CD4-positive, alpha-beta T cell treated with Interleukin-4 for 4 hours (primary cell): ENCODE results near the gene MLKL.

Experiments used
- DNase-seq: peaks from one replicate; pipeline ENCODE4 v3.0.0-alpha.2; 2020

Gene MLKL

DNA sequence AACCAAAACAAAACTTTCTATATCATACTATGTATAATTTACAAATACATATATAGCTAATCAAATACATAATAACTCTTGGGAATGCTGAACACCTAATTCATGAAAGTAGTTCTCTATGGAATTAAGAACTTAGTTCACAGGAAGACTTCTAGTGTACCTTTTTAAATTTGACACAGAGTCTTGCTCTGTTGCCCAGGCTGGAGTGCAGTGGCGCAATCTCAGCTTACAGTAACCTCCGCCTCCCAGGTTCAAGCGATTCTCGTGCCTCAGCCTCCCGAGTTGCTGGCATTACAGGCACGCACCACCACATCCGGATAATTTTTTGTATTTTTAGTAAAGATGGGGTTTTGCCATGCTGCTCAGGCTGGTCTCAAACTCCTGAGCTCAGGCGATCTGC is 58.7 kb downstream of the MLKL start:
- DNase-seq: no peak

DNA sequence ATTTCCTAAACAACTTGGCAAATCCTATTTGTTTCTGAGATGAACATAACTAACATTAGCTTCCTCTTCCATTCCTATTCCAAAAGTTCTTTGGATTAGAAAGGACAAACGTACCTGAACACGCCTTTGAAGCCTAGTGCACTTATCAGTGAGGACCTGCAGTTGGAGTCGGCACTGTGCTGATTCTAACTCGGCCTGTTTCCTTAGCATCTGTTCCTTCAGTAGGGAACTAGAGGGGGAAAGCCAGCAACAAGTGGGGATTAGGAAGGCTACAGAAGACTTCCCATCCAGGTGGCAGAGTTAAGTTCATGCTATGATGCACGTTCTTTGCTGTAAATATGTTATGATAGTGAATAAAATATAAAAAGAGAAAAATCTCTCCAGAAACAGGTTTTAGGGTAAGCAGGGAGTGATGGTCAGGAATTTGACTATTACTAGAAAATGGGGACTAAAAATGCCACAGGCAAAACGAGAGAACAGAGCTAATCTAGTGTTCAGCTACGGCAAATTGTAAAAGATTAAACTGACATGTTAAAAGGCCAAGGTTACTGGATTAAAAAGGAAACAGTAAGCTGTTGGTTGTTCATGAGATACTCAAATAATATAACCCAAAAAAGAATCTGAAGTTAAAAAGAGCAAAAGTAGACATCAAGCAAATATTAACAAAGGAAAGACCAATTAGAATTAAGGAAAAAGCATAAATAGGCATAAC is 62.8 kb downstream of the MLKL start:
- no peak for DNase-seq

DNA sequence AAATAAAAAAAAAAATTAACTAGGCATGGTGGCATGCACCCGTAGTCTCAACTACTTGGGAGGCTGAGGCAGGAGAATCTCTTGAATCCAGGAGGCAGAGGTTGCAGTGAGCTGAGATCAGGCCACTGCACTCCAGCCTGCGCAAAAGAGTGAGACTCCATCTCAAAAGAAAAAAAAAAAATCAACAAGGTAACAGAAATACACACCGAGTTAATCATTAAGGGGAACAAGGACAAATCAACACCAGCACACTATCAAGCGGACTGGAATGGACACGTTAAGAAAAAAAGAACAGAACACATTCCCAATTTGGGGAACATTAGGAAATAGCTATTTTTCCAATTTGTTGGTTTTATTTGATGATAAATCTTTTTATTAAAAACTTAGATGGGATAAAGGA is 65.4 kb downstream of the MLKL start:
- no peak for DNase-seq

DNA sequence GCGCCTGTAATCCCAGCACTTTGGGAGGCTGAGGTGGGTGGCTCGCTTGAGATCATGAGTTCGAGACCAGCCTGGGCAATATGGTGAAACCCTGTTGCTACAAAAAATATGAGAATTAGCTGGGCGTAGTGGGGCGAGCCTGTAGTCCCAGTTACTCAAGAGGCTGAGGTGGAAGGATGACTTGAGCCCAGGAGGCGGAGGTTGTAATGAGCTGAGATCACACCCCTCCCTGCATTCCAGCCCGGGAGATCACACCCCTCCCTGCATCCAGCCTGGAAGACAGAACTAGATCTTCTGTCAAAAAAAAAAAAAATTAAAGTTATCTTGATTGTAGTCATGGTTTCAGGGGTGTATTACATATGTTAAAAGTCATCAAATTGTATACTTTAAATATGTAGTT is 67.0 kb downstream of the MLKL start:
- no peak for DNase-seq

DNA sequence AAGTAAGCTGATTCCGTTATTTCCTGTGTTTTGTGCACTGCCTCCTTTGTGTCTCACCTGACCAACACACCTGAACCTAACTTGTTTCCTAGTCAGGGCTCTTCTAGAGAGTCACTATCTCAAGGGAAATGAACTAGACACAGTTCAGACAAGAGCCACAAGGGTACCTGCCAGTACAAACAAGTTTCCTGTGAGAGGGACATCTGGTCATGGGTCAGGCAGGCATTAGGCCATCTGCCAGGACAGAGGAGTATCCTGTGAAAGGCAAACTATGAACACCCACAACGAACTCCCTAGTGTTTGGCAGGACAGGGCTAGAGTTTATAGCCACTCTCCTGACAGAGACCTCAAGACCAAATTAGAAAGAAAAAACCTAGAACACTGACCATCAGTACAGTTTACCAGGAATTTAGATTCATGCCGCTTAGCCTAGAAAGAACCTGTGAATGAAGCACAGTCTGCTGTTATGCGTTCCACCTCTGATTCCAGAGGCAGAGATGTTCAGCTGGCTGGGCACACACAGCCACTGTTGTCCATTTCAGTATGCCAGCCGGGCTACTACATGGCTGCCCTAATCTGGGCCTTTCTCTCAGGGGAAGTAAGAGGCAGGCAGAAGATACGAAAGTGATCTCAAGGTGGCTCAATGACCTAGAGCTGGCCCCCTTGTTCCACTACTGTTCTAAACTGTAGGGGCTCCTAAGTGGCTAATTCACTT is 73.0 kb downstream of the MLKL start:
- DNase-seq: no peak

DNA sequence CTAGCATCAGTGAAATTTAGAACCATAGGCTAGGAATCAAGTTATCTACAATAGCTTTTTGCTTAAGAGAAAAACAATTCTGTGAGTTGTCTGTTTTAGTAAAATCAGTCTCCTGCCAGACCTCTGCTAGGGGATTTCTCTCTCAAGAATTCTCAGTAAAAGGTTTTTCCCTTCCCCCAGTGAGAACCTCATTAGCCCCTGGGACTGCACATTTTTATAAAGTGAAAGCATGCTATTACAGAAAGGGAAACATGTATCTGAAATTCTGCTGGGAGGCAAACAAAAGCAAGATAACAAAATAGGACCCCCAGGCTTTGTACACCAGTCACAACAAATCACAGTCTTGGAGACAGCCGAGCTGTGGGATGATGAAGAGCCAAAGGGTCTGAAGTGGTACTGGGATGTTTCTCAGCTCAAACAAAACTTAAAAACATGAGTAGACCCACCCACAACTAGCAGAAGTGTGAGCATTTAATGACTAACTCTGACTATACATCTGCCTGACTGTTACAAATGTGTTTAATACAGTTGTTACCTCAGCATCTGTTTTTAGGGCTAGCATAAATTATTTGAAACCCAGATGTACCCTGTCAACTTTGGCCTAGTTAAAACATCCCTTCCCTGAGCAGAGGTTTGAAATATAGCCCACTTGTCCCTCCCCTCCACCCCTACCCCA is 73.8 kb downstream of the MLKL start:
- no peak for DNase-seq

DNA sequence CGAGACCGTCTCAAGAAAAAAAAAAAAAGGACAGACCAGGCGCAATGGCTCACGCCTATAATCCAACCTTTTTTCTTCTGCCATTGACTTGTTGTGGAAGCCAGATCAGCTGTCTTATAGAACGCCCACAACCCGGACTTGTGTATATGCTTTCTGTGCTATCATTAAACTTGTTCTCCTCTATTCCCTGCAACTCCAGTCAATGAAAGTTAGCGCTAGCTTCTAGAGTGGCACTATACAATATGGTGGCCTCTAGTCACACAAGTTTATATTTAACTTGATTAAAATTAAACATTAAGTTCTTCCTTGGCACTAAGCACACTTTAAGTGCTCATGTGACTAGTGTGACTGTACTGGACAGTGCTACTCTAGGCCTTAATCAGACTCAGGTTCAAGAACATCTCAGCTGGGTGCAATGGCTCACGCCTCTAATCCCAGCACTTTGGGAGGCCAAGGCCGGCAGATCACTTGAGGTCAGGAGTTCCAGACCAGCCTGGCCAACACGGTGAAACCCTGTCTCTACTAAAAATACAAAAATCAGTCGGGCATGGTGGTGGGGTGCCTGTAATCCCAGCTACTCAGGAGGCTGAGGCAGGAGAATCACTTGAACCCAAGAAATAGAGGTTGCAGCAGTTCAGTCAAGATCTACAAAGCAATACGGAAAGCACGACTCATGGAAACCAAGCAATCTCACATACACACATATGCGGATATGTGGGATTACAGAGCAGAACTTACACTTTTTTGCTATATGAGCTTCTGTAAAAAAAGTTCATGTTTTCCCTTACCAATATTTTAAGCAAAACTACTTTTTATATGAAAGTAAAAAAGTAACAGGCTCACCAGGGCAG is 74.9 kb downstream of the MLKL start:
- DNase-seq: no peak

DNA sequence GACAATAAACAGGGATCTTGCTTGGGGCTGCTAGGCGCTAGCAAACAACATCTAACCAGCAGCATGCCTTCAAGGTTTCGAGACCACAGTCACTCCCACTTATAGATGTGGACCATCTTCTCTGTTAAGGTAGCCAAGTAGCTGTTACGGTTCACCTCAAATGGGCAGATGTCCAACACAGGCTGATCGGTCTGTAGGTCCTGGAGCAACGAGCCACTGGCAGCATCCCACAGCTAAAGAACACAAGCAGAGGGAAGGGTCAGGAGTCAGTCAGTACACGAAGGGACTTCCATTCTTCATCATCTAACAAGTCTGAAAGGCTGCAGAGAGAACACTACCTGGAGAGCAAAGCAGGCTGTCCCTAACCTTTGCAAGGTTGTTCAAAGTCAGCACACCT is 76.8 kb downstream of the MLKL start:
- no peak for DNase-seq

DNA sequence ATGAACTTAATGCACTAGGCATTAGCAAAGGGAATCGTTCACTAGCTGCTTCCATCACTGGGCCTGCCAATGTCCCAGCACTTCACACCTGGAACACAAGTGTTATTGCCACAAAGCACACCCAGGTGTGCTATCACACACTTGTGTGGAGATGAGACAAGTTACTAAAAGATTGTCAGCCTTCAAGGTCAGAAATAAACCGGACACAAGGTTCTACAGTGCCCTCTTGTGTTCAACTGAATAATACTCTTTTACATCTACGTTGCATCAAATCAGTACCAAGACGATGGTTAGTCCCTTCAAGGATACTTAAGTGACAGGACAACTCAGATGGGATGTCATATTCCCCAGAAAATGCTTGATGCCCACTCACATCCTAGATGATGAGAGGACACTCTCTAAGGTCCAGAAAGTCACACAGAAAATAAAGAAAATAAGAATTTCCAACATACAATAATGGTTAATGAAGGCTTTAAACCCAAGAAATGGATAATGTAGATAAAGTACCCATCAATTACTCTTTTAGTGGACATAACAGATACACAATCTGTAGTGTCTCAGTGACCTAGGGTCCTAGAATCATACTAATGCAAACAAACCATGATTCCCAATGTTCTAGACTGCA is 77.3 kb downstream of the MLKL start:
- DNase-seq: peak; percentile 63

DNA sequence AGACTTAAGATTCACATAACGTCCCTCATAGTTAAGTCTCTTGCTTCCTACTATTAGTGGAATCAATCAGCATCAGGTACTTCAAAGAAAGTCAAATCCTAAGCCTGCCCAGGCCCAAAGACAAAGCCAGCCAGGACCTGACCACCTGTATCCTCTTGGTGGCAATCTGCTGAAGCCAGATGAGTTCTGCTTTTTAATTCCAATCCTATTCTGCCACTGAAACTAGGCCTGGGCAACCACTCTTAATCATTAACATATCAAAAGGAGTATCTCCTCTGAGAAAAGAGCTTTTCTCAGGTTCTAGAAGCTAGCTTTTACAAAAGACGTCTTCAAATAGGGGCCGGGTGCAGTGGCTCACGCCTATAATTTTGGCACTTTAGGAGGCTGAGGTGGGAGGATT is 78.7 kb downstream of the MLKL start:
- DNase-seq: no peak
